Lower lobe of right lung (tissue), 2 donors: ENCODE results near the gene SMPX. TPM values are rescaled to one million over a fixed set of nuclear protein-coding genes. Genes with fewer than 3 reads are reported as not detected.

Source experiments
- ATAC-seq, 2 donors: fragments of 200-7000 bp; cut with Tn5 transposase; one replicate each; pipeline ENCODE4 v1.9.1; 2020 to 2022; ENCODE audit warnings: mild to moderate bottlenecking in 2 of 2, moderate library complexity in 2 of 2
- DNase-seq: peaks from one replicate; pipeline ENCODE4 v3.0.0-alpha.2; 2020
- H3K27ac ChIP-seq: fragments of 200-600 bp; one replicate; pipeline ENCODE4 v1.8.0; 2022
- H3K27me3 ChIP-seq: fragments of 200-600 bp; one replicate; pipeline ENCODE4 v1.8.0; 2022; ENCODE audit warnings: low read depth
- H3K36me3 ChIP-seq: fragments of 200-600 bp; one replicate; pipeline ENCODE4 v1.8.0; 2022; ENCODE audit warnings: mild to moderate bottlenecking
- H3K4me1 ChIP-seq: fragments of 200-600 bp; one replicate; pipeline ENCODE4 v1.8.0; 2022
- H3K4me3 ChIP-seq: fragments of 200-600 bp; one replicate; pipeline ENCODE4 v1.8.0; 2022; ENCODE audit warnings: mild to moderate bottlenecking
- H3K9me3 ChIP-seq: fragments of 200-600 bp; one replicate; pipeline ENCODE4 v1.8.0; 2022
- CTCF ChIP-seq: fragments of 200-600 bp; IDR thresholded peaks from one replicate; pipeline ENCODE4 v1.8.0; 2022; ENCODE audit warnings: antibody characterized with exemption, mild to moderate bottlenecking
- intact Hi-C: fragments of 100-400 bp; cut with DNase I; formaldehyde crosslinking; loops from one replicate; pipeline ENCODE4 v1.11.0; 2022
- total RNA-seq: library from RNA; stranded (reverse); fragmentation: NEBNext Ultra II Directional; extraction: Animal tissue kit (Norgen Biotek cat#: 25700); gene quantifications from one replicate; pipeline ENCODE4 v1.2.1, GENCODE V29; 2021
- donor health status: DM: no; HTN: yes; CAD: no; lungs with severe emphysema.

Gene SMPX
- total RNA-seq, 1 donor from 2014 or later = not detected

- Histone ChIP-seq H3K27ac (no peak overlapping the region), H3K9me3 (no peaks in the 10 kb centered on the region), H3K4me3 (no peak overlapping the region), H3K27me3 (no peaks in the 10 kb centered on the region), H3K36me3 (no peaks in the 10 kb centered on the region), H3K4me1 (no peaks in the 10 kb centered on the region)
- DNase-seq (no peak), ATAC-seq (no peak)
- intact Hi-C loops = no loop called here
- no peak for TF ChIP-seq CTCF
These were observed 27.9 kb downstream of the SMPX start for GRCh38 chrX:21730026-21730425.

GRCh38 chrX:21728276-21728968 is 29.5 kb downstream of the SMPX start:
- no peak for TF ChIP-seq CTCF
- no peak for ATAC-seq
- intact Hi-C loops = no loop called here
- Histone ChIP-seq H3K4me3 (no peak overlapping the region), H3K27me3 (no peaks in the 10 kb centered on the region), H3K36me3 (no peaks in the 10 kb centered on the region), H3K4me1 (no peaks in the 10 kb centered on the region), H3K27ac (no peak overlapping the region), H3K9me3 (no peaks in the 10 kb centered on the region)
- no peak for DNase-seq

GRCh38 chrX:21725916-21726315 is 32.0 kb downstream of the SMPX start:
- Histone ChIP-seq H3K36me3 (no peaks in the 10 kb centered on the region), H3K4me1 (no peaks in the 10 kb centered on the region), H3K9me3 (no peaks in the 10 kb centered on the region), H3K4me3 (no peak overlapping the region), H3K27me3 (no peaks in the 10 kb centered on the region), H3K27ac (no peak overlapping the region)
- intact Hi-C loops = no loop called here
- no peak for ATAC-seq
- TF ChIP-seq CTCF = no peak
- DNase-seq = no peak

GRCh38 chrX:21725496-21725895 is 32.4 kb downstream of the SMPX start:
- no peak for ATAC-seq
- Histone ChIP-seq H3K27me3 (no peaks in the 10 kb centered on the region), H3K9me3 (no peaks in the 10 kb centered on the region), H3K4me1 (no peaks in the 10 kb centered on the region), H3K4me3 (no peak overlapping the region), H3K36me3 (no peaks in the 10 kb centered on the region), H3K27ac (no peak overlapping the region)
- TF ChIP-seq CTCF = peak; percentile 6
- intact Hi-C loops = no loop called here
- DNase-seq = no peak

- DNase-seq (no peak), ATAC-seq (no peak)
- Histone ChIP-seq H3K9me3 (no peaks in the 10 kb centered on the region), H3K27ac (no peak overlapping the region), H3K36me3 (no peaks in the 10 kb centered on the region), H3K4me3 (no peak overlapping the region), H3K4me1 (no peaks in the 10 kb centered on the region), H3K27me3 (no peaks in the 10 kb centered on the region)
- intact Hi-C loops = no loop called here
- no peak for TF ChIP-seq CTCF
These were observed 34.1 kb downstream of the SMPX start for GRCh38 chrX:21723814-21724213.
